Kidney glomerular epithelial cell (primary cell): ENCODE results near the gene MYBPC1.

Source experiments
- DNase-seq: peaks from one replicate; lab custom pipeline; 2025; lab: John Stamatoyannopoulos, UW

MYBPC1 gene

GRCh38 chr12:101694986-101695385 is 100.2 kb downstream of the MYBPC1 start:
- DNase-seq = no peak

- DNase-seq = no peak
These were observed 100.9 kb downstream of the MYBPC1 start for GRCh38 chr12:101695706-101696105.

DNA sequence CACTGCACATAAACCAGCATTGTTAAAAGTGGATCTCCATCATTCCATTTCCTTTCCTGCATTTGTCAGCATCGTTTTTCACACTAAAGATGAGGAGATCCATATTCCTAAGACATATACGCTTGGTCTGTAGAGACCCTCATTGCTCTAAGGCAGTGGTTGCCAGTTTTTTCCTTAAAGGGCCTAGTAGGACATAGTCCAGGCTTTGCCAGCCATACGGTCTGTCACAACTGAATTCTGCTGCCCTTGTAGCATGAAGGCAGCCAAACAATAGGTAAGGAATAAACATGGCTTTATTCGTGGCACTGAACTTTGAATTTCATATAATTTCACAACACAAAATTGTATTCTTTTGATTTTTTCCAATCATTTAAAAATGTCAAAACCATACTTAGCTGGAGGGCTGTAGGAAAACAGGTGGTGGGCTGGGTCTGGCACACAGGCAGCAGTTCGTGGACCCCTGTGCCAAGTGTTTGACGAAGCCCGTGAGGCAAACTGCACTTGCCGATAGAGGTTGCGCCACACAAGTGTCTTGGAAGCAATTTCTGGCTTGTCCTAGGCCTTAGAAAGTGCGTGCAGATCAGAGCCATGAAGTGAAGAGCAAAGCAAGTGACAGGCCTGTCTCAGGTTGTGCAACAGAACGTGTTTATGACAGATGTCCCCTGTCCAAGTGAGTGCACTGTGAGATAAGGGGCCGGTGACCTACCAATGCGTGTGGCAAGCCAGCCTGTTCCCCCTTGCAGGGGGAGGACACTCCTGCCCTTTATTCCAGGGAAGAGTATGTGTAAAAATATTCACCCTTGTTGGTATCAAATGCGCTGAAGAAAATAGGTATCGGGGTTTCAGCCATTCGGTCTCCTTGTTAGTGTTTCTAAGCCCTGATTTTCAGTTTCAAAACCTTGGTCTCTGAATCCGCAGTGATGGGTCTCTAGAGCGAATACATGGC is 101.8 kb downstream of the MYBPC1 start:
- no peak for DNase-seq

DNA sequence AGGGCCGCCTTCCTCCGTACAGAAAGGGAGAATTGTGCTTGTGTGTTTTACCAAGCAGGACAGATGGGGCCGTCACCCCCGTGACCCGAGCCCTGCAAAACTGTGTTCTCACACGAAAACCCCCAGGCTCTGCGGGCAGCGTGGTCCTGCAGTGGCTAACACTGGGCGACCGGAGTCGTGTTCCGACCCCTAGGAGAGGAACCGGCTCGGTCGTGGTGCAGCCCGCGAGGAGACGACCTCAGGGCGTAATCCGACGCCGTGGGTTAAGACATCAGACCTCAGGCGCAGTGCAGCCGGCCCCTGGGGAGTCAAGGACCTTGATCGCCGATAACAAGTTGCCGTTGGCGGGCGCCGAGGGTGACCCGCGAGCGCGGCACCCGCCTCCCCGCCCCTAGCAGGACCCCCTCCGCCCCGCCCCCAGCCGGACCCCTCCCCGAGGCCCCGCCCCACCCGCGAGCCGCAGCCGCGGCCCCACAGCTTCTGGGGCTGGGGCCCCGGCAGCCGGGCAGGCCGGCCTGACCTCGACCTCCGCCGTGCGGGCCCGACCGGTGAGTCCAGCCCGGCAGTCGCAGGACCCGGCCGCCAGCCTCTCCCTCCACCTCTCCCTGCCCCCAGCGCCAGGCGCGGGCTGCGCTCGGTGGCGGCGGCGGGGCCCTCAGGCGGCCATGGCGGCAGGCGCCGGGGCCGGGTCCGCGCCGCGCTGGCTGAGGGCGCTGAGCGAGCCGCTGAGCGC is 102.6 kb downstream of the MYBPC1 start, which contains the start of gene CHPT1:
CHPT1 (plus strand) TSS at position 444 of the 733 bp plus-strand sequence; CDS start at position 666, 222 bp downstream.
- no peak for DNase-seq

GRCh38 chr12:101697930-101698799 is 103.4 kb downstream of the MYBPC1 start:
- DNase-seq = peak; percentile 28

DNA sequence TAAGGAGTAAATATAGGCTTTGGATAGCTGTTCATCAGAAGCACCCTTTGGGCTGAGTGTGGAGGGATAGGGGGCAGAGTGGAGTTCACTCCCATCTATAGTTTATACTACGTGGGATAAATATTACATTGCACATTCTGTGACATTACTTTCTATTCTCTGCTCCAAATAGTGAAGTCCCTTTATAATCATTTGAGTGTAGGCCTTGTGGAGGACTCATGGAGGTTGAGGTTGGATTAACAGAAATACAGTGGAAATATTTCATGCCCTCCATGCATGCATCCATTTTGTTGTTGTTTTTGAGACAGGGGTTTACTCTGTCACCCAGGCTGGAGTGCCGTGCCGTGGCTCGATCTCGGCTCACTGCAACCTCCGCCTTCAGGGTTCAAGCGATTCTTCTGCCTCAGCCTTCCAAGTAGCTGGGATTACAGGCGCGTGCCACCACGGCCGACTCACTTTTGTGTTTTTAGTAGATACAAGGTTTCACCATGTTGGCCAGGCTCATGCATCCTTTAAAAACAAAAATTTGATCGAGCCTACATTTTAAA is 104.1 kb downstream of the MYBPC1 start:
- DNase-seq = no peak

DNA sequence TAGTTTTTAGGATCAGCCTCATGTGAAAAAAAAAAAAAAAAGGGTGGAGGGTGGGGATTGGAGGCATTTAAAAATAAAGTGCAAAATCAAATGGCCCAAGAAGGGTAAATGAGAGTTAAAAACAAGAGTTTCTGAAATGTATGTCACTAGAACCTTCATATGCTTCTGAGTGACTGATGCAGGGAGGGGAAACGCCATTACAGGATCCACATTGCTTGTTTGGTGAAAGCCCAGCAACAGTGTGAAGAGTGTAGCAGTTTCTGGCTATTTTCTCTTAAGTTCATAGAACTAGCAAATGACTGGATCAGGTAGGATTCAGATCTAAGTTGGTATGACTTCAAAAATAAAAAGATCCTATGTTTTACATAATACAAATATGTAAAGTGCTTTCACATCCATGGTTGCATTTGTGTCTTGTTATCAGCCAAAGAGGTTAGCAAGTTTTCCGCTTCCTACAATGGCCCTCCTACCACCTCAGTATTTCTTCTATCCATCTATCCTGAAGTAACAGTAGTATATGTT is 105.6 kb downstream of the MYBPC1 start:
- no peak for DNase-seq

DNA sequence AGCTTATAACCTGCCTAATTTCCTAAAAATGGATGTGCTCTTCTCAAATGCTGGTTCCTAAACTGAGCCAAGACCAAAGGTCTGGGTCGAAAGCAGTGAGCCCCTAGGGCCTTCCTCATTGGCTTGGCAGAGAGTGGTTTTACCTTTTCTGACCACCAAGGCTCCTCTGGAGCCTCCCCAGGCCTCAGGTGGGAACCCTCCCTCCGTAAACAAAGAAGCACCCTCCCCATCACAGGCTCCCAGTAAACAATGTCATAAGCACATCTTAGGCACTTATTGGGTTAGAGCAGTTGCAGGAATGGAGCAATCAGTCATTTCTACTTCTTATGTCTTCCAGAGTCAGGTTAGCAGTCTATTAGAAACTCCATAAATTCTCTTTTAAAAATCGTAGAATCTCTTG is 108.7 kb downstream of the MYBPC1 start:
- DNase-seq = no peak

- DNase-seq = no peak
These were observed 111.6 kb downstream of the MYBPC1 start for GRCh38 chr12:101706403-101706802.

DNA sequence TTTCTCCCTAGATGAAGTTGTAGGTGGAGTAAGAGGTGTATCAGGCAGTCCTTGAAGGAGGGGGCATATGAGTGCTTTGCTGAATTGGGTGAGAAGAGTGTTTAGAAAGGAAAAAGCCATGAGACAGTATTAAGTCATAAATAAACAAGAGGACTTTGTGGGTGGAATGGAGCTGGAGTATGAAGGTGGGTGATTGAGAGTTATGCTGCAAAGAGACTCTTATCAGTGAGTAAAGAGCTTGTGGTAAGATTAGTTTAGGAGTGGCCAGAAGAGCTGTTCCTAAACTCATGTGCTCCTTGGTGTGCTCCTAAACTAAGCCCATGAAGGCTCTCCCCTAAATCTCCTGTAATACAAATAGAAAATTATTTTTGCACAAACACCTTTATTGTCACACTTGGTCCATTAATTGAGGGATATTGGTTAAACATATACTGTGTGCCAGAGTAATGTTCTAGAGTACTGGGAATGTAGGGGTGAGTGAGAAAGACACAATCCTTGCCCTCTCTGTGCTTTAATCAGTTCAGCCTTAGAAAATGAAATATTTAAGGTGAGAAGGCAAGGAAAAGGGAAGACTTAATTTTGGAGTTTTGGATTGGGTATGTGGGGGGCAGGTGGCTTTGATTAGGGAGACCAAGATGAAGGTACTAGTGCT is 112.5 kb downstream of the MYBPC1 start:
- no peak for DNase-seq

DNA sequence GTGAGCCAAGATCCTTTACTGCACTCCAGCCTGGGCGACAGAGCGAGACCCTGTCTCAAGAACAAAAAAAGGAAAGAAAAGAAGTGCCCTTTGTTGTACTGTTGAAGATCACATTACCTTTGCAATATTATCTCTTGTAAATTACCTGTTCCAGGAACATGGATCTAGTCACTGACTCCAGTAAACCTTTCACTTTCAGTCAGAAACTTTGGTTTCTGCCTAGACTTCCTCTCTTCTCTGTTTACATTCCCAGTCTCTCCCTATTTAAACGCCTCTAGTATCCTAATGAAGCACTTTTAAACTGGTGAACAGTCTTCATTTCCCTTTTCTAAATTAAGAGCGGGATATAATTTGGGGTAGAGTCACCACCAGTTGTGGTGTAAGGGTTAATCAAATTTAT is 115.5 kb downstream of the MYBPC1 start:
- DNase-seq = no peak

DNA sequence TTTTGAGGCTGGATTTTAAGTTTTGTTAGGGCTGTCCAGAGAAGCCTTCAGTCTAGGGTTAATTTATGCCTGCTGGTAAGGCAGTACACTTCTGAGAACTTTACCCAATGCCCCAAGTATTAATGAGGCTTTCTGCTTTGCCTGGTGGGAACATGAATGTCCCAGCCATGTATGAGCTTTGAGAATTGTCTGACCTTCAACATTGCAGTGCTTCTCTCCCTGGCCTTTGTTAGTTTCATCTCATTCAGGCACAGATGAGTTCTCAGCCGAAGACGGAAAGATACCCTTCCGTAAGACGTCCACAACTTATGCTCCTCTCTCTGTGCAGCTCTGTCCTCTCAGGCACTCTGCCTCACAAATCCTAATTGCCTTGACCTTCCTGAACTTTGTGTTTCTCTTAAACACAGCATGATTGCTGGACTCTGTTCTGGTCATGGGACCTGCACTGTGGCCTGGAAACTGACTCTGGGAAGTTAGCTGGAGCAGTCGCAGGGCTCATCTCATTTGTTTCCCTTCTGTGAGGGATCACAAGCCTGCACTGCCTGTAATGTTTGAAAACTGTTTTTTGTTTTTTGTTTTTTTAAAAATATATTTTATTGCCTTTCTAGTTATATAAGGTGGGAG is 118.4 kb downstream of the MYBPC1 start:
- DNase-seq = no peak

DNA sequence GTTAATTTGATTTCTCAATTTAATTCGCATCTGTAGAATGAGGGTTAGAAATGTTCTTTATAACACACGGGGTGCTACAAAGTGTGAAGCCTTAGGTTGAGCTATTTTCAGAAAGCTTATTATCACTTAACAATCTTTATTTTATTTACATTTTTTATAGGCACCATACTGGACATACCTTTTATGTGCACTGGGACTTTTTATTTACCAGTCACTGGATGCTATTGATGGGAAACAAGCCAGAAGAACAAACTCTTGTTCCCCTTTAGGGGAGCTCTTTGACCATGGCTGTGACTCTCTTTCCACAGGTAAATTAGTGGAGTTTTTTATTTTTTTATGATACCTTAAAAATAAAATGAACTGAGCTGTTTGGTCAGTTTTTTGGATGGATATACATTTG is 119.2 kb downstream of the MYBPC1 start:
- DNase-seq = no peak

- DNase-seq = no peak
These were observed 120.2 kb downstream of the MYBPC1 start for GRCh38 chr12:101714877-101715444.

DNA sequence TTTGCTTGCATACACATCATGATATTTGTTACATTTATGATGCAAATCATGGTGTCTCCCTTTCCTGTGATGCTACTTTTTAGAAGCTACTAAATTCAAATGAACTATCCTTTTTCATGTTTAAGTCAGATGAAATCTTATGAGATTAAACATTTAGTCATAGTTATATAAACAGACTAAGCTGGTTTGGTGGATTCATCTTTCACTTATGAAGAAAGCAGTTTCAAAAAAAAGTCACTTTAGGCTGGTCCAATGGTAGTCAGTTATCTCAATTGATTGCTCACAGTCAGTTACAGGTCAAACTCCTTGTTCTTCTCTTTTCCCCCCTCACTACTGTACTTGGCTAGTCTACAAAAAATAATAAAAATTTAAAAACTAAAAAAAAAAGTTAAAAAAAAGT is 124.8 kb downstream of the MYBPC1 start:
- DNase-seq = no peak

GRCh38 chr12:101720118-101720517 is 125.3 kb downstream of the MYBPC1 start:
- DNase-seq = no peak

DNA sequence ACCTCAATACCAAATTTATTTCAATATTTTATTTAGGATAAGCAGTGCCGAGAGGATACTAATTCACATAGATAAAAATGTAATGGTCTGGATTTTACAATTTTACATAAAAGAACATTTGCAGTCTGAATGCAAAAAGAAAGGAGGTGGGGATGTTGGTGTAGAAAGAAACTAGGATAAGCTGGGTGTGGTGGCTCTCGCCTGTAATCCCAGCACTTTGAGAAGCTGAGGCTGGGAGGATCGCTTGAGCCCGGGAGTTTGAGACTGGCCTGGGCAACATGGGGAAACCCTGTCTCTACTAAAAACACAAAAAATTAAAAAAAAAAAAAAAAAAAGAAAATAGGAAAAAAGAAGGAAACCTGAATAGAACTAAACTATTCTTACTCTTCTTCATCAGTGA is 127.6 kb downstream of the MYBPC1 start:
- DNase-seq = no peak

DNA sequence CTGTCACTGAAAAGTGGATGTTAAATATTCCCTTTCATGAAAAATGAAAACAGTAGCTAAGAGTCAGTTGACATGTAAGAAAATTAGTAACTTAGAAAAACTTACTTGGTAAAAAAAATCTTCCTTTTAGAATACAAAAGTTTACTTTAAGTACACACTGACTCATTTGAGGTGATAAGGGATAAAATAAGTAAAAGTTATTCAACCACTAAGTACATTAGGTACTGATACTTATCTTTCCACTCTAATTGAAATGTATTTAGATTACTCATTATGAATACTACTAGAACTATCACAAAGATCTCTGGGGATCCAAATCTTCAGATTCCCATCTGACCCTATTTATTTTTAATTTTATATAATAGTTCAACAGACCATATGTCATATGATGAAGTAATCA is 132.3 kb downstream of the MYBPC1 start:
- no peak for DNase-seq

GRCh38 chr12:101729842-101730241 is 135.1 kb downstream of the MYBPC1 start:
- no peak for DNase-seq

DNA sequence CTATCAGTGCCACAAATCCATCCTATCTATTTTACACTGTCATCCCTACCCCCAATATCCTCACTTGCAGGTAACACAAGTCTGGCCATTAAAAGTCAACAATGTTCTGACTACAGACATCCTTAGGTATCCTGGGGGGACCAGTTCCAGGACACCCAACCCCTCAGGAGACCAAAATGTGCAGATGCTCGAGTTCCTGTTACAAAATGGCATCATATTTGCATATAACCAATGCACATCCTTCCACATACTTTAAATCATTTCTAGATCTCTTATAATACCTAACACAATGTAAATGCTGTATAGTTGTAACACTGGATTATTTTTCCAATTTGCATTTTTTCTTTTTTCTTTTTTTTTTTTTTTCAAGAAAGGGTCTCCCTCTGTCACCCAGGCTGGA is 137.5 kb downstream of the MYBPC1 start:
- no peak for DNase-seq
